Esophagus squamous epithelium (tissue), 4 donors: ENCODE measurements around the gene RAB6B.

Experiments used
- POLR2A ChIP-seq, 4 donors: fragments of 450-650 bp; IDR thresholded peaks; one replicate each; pipeline ENCODE4 v1.6.1; 2017; ENCODE audit warnings: antibody characterized with exemption in 4 of 4, mild to moderate bottlenecking in 4 of 4, moderate library complexity in 3 of 4
- TF ChIP-seq, protein P1 (sequence below), 6 experiments: fragments of 450-650 bp in 4 of 6; fragments of 200-600 bp in 2 of 6; sonication (generic) in 2 of 6; IDR thresholded peaks; one replicate each; pipeline ENCODE4 v1.5.1; 2016 to 2019; ENCODE audit warnings: antibody characterized with exemption in 6 of 6, mild to moderate bottlenecking in 4 of 6, moderate library complexity in 4 of 6

DNA sequence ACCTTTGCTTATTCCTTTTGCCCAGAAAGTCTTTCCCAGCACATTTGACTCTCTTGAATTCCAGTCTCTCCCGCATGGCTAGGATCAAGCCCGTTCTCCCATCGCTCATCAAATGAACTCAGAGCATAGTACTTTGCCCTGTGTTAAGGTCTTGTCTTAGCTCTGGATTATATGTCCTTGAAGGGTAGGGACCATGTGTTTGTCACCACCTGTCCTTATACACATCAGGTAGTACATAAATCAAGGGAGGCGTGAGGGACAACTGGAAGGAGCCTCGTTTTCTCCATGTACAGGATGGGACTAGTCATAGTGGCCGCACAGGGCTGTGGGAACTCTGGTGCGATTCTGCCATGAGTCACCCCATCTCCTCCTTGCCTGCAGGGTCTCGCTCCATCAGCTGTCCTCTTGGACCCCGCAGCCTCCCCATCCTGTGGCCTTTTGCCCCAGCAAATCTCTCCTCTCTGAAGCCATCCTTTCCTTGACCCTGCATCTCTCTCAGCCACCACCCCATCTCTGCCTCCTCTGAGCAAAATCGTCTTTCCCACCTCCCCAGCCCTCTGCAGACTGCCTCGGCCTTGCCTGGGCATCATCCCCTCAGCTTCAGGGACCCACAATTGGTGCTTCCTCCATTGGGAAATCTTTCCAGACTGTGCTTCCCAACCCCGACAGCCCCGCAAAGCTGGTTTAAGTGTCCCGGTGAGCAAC is 33.4 kb upstream of the RAB6B start:
- TF ChIP-seq, protein P1, sequence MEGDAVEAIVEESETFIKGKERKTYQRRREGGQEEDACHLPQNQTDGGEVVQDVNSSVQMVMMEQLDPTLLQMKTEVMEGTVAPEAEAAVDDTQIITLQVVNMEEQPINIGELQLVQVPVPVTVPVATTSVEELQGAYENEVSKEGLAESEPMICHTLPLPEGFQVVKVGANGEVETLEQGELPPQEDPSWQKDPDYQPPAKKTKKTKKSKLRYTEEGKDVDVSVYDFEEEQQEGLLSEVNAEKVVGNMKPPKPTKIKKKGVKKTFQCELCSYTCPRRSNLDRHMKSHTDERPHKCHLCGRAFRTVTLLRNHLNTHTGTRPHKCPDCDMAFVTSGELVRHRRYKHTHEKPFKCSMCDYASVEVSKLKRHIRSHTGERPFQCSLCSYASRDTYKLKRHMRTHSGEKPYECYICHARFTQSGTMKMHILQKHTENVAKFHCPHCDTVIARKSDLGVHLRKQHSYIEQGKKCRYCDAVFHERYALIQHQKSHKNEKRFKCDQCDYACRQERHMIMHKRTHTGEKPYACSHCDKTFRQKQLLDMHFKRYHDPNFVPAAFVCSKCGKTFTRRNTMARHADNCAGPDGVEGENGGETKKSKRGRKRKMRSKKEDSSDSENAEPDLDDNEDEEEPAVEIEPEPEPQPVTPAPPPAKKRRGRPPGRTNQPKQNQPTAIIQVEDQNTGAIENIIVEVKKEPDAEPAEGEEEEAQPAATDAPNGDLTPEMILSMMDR (IDR thresholded peaks at IDR 0.05), result no peak
- TF ChIP-seq POLR2A (IDR thresholded peaks at IDR 0.05), result no peak
